Measurements from ENCODE around the gene PLEKHG7. TPM values are rescaled to one million over a fixed set of nuclear protein-coding genes. Genes with fewer than 3 reads are reported as not detected.

Gene PLEKHG7
- total and polyA plus RNA-seq, 4 donors = 0.08 to 0.28 (median 0.13) TPM

GRCh38 chr12:92739113-92739512 lies 36.3 kb downstream of the PLEKHG7 start:
- TF ChIP-seq HNF4A (conservative IDR thresholded peaks at IDR 0.05) (no peak), RAD21 (IDR thresholded peaks at IDR 0.05) (no peak), RXRA (IDR thresholded peaks at IDR 0.05) (no peak), MAX (IDR thresholded peaks at IDR 0.05) (no peak), FOXA2 (IDR thresholded peaks at IDR 0.05) (no peak), GABPA (IDR thresholded peaks at IDR 0.05 in 1 of 2, conservative IDR thresholded peaks at IDR 0.05 in 1 of 2) (no peak), CTCF (IDR thresholded peaks at IDR 0.05; ENCODE audit: low read depth, low read length, missing input control) (no peak), REST (IDR thresholded peaks at IDR 0.05) (no peak), TAF1 (conservative IDR thresholded peaks at IDR 0.05) (no peak), ATF3 (IDR thresholded peaks at IDR 0.05) (no peak), FOXA1 (IDR thresholded peaks at IDR 0.05) (no peak), HNF4G (IDR thresholded peaks at IDR 0.05) (no peak), JUND (IDR thresholded peaks at IDR 0.05) (no peak), SP1 (IDR thresholded peaks at IDR 0.05) (no peak), ZBTB33 (IDR thresholded peaks at IDR 0.05) (no peak)
- Histone ChIP-seq H3K27ac (ENCODE audit: low read depth in 1 of 2, low read length in 2 of 2) (no peak overlapping the region), H3K9ac (ENCODE audit: low read depth in 1 of 2, low read length in 2 of 2) (no peak overlapping the region), H3K4me3 (ENCODE audit: low read depth in 1 of 3, low read length in 3 of 3) (no peak overlapping the region), H3K9me3 (ENCODE audit: control insufficient read depth in 4 of 4, low read length in 3 of 4) (no peaks in the 10 kb centered on the region), H3K36me3 (ENCODE audit: control insufficient read depth in 4 of 4, insufficient read depth in 3 of 4, low read depth in 1 of 4, low read length in 3 of 4) (no peaks in the 10 kb centered on the region), H3K27me3 (ENCODE audit: control insufficient read depth in 4 of 4, insufficient read depth in 4 of 4, low read length in 3 of 4) (no peaks in the 10 kb centered on the region), H3K4me1 (ENCODE audit: control insufficient read depth in 4 of 4, insufficient read depth in 4 of 4, low read length in 3 of 4) (no peaks in the 10 kb centered on the region)
- 89% methylated on average over 4 of the region's 4 CpGs for WGBS
- DNase-seq (ENCODE audit: low spot score) = no peak

GRCh38 chr12:92740411-92740810 lies 37.6 kb downstream of the PLEKHG7 start:
- H3K9me3 ChIP-seq (ENCODE audit: control insufficient read depth in 4 of 4, low read length in 3 of 4) = no peaks in the 10 kb centered on the region
- H3K36me3 ChIP-seq (ENCODE audit: control insufficient read depth in 4 of 4, insufficient read depth in 3 of 4, low read depth in 1 of 4, low read length in 3 of 4) = no peaks in the 10 kb centered on the region
- no peaks in the 10 kb centered on the region for H3K27me3 ChIP-seq (ENCODE audit: control insufficient read depth in 4 of 4, insufficient read depth in 4 of 4, low read length in 3 of 4)
- H3K27ac ChIP-seq (ENCODE audit: low read depth in 1 of 2, low read length in 2 of 2) = no peak overlapping the region
- no peaks in the 10 kb centered on the region for H3K4me1 ChIP-seq (ENCODE audit: control insufficient read depth in 4 of 4, insufficient read depth in 4 of 4, low read length in 3 of 4)
- TF ChIP-seq GABPA (IDR thresholded peaks at IDR 0.05 in 1 of 2, conservative IDR thresholded peaks at IDR 0.05 in 1 of 2) (no peak), FOXA2 (IDR thresholded peaks at IDR 0.05) (no peak), ATF3 (IDR thresholded peaks at IDR 0.05) (no peak), FOXA1 (IDR thresholded peaks at IDR 0.05) (no peak), MAX (IDR thresholded peaks at IDR 0.05) (no peak), CTCF (IDR thresholded peaks at IDR 0.05; ENCODE audit: low read depth, low read length, missing input control) (no peak), SP1 (IDR thresholded peaks at IDR 0.05) (no peak), YY1 (IDR thresholded peaks at IDR 0.05) (no peak), REST (IDR thresholded peaks at IDR 0.05) (no peak), HNF4A (conservative IDR thresholded peaks at IDR 0.05) (no peak), TAF1 (conservative IDR thresholded peaks at IDR 0.05) (no peak), HNF4G (IDR thresholded peaks at IDR 0.05) (no peak), RAD21 (IDR thresholded peaks at IDR 0.05) (no peak)
- DNase-seq (ENCODE audit: low spot score) = no peak
- no peak overlapping the region for H3K9ac ChIP-seq (ENCODE audit: low read depth in 1 of 2, low read length in 2 of 2)
- no peak overlapping the region for H3K4me3 ChIP-seq (ENCODE audit: low read depth in 1 of 3, low read length in 3 of 3)
